Dermis microvascular lymphatic vessel endothelial cell (primary cell): Measurements from ENCODE around the gene S100P. TPM values are rescaled to one million over a fixed set of nuclear protein-coding genes. Genes with fewer than 3 reads are reported as not detected.

Source experiments
- total RNA-seq: library from RNA; depleted of rRNA; stranded (reverse); fragments of >200 nt; gene quantifications from 2 replicates; pipeline ENCODE4 v1.2.1, GENCODE V29; 2014

S100P gene
- total RNA-seq, 1 donor from 2014 or later, result 0.13 TPM

Other genes starting within 250 kb of the S100P start
- gene PPP2R2C, start 221.3 kb upstream of the S100P start, total RNA-seq, result 0.39 and 0.89 TPM in 2 replicates
- gene MAN2B2, start 118.7 kb upstream of the S100P start, total RNA-seq, result 5.9 and 13.8 TPM in 2 replicates
- 85.1 and 109 TPM in 2 replicates for gene MRFAP1, start 53.2 kb upstream of the S100P start, total RNA-seq
- gene MRFAP1L1, start 16.0 kb downstream of the S100P start, total RNA-seq, result 35.2 and 36.4 TPM in 2 replicates
- 8.2 and 11.1 TPM in 2 replicates for gene BLOC1S4, start 22.3 kb downstream of the S100P start, total RNA-seq
- 10.3 and 15.3 TPM in 2 replicates for gene KIAA0232, start 88.8 kb downstream of the S100P start, total RNA-seq
- gene TBC1D14, start 215.9 kb downstream of the S100P start, total RNA-seq, result 17.1 and 20.6 TPM in 2 replicates